Lower leg skin (tissue), 3 donors: ENCODE measurements around the gene RBM22.

Experiments used
- POLR2A ChIP-seq, 2 donors: fragments of 450-650 bp; IDR thresholded peaks; one replicate each; pipeline ENCODE4 v1.6.1; 2016 to 2017; ENCODE audit warnings: antibody characterized with exemption in 2 of 2, mild to moderate bottlenecking in 1 of 2, moderate library complexity in 1 of 2
- TF ChIP-seq, protein P1 (sequence below), 3 donors: fragments of 450-650 bp; IDR thresholded peaks; one replicate each; pipeline ENCODE4 v1.5.1; 2016; ENCODE audit warnings: antibody characterized with exemption in 3 of 3, mild to moderate bottlenecking in 3 of 3, moderate library complexity in 2 of 3

DNA sequence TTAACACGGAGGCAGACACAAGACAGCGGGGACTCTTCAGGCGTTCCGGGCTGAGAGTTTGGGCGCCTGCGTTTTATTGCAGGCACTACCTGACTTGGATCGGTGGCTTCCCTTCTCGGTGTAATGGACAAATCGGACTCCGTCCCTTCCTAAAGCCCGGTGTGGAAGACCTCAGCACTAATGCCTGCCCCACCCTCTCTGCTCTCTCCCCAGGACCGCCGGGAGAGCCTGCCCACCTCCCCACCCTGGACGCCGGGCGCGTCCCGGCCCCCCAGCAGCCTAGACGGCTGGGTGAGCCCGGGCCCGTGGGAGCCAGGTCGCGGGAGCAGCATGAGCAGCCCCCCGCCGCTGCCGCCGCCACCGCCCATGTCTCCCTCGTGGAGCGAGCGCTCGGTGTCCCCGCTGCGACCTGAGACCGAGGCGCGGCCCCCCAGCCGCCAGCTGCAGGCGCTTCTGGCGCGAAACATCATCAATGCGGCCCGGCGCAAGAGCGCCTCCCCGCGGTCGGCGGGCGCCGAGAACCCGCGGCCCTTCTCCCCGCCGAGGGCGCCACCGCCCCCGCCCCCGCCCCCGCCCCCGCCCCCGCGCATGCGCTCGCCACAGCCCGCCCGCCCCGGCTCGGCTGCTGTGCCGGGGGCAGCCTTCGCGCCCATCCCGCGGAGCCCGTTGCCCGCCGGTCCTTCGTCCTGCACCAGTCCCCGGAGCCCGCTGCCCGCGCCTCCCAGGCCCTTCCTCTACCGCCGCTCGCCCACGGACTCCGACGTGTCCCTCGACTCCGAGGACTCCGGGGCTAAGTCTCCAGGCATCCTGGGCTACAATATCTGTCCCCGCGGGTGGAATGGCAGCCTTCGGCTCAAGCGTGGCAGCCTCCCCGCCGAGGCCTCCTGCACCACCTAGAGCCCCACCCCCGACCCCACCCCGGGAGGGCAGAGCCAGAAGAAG, 44.4 kb downstream of the RBM22 start:
- no peak for TF ChIP-seq POLR2A (IDR thresholded peaks at IDR 0.05)
- TF ChIP-seq, protein P1, sequence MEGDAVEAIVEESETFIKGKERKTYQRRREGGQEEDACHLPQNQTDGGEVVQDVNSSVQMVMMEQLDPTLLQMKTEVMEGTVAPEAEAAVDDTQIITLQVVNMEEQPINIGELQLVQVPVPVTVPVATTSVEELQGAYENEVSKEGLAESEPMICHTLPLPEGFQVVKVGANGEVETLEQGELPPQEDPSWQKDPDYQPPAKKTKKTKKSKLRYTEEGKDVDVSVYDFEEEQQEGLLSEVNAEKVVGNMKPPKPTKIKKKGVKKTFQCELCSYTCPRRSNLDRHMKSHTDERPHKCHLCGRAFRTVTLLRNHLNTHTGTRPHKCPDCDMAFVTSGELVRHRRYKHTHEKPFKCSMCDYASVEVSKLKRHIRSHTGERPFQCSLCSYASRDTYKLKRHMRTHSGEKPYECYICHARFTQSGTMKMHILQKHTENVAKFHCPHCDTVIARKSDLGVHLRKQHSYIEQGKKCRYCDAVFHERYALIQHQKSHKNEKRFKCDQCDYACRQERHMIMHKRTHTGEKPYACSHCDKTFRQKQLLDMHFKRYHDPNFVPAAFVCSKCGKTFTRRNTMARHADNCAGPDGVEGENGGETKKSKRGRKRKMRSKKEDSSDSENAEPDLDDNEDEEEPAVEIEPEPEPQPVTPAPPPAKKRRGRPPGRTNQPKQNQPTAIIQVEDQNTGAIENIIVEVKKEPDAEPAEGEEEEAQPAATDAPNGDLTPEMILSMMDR (IDR thresholded peaks at IDR 0.05) = no peak
